Measurements from ENCODE around the gene METTL5.

The METTL5 gene

DNA sequence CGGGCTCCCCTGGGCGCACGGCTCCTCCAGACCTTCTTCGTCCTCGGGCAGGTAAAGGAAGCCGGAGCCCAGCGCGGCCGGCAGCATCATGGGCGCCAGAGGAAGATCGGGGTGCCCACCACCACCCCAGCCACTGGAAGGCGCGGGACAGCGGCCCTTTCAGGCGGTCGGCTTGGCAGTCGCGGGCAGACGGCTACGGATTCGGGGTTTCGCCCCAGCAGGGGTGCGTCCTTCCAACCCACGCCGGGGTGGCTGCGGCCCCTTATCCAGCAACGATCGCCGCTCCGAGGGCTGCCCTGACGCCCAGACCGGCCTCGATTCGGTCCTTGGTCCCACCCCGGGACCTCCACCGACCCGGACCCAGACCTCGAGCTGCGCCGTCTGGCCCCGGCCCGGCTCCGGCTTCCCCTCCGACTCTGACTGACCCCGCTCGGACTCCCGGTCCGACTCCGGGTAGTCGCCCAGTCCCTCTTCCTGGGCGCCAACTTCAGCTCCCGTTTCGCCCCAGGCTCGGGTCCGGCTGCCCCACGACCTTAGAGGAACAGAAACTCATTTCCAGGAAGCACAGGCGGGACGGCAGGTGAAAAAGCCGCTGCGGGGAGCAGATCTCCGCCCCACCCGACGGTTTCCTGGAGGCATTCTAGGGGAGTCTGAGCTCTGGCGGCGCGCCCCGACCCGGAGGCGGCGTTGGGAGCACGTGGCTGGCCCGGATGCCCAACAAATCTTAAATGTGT lies 56.3 kb downstream of the METTL5 start:
- Histone ChIP-seq H3K9me3 (ENCODE audit: low read length) (no peaks in the 10 kb centered on the region), H3K9me2 (ENCODE audit: low read depth, low read length) (no peaks in the 10 kb centered on the region), H3K4me3 (ENCODE audit: low read depth, low read length, poor library complexity, severe bottlenecking) (peak overlapping the region; percentile 47), H3K4me1 (ENCODE audit: insufficient read depth, low read length, severe bottlenecking) (peaks cover 16% of the 10 kb centered on the region), H4K20me1 (ENCODE audit: insufficient read depth, low read length) (no peaks in the 10 kb centered on the region), H3K9ac (ENCODE audit: low read length) (peak overlapping the region; percentile 12; the same call in 1 of the 2 replicates), H3F3A (ENCODE audit: insufficient read depth, low read length) (no peaks in the 10 kb centered on the region), H3K36me3 (ENCODE audit: insufficient read depth, low read length) (no peaks in the 10 kb centered on the region), H3K4me2 (ENCODE audit: low read length) (peak overlapping the region; percentile 52), H3K27me3 (ENCODE audit: insufficient read depth, low read length) (peaks cover 5% of the 10 kb centered on the region; the same call in 1 of the 2 replicates), H3K79me2 (ENCODE audit: insufficient read depth, low read length) (no peaks in the 10 kb centered on the region), H2AFZ (ENCODE audit: low read length) (no peak overlapping the region), H3K27ac (ENCODE audit: low read depth, low read length, poor library complexity, severe bottlenecking) (no peak overlapping the region)
- TF ChIP-seq, protein P1, sequence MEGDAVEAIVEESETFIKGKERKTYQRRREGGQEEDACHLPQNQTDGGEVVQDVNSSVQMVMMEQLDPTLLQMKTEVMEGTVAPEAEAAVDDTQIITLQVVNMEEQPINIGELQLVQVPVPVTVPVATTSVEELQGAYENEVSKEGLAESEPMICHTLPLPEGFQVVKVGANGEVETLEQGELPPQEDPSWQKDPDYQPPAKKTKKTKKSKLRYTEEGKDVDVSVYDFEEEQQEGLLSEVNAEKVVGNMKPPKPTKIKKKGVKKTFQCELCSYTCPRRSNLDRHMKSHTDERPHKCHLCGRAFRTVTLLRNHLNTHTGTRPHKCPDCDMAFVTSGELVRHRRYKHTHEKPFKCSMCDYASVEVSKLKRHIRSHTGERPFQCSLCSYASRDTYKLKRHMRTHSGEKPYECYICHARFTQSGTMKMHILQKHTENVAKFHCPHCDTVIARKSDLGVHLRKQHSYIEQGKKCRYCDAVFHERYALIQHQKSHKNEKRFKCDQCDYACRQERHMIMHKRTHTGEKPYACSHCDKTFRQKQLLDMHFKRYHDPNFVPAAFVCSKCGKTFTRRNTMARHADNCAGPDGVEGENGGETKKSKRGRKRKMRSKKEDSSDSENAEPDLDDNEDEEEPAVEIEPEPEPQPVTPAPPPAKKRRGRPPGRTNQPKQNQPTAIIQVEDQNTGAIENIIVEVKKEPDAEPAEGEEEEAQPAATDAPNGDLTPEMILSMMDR (IDR thresholded peaks at IDR 0.05; ENCODE audit: low read length) = no peak
- no peak for TF ChIP-seq EZH2 (IDR thresholded peaks at IDR 0.05; ENCODE audit: borderline replicate concordance, low read length)

DNA sequence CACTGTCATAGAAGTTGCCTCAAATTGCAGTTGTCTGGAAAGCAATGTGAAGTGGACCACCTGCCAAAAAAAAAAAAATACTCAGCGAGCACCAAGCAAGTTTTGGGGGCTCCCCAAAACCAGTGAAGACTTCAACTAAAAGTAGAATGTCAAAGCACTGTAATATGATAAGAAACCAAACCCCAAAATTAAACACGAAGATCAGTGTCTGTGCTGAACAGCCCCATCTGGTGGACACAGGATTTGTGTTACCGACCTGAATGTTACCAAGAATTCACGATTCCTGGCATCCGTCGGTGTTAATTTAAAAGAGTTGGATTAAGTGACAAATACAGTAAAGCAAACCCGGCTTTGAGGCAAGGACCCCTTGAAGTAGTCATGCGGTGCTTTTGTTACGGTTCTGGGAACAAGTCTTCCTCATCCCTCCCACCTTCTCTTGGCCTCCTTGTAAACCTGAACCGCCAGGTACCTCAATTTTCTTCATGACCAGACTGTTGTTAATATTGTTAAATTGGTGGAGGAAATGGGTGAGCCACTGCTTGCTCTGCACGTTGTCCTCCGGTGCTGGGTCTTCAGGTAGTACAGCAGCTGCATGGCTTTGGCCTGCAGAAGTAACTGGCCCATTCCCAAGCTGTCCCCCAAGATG lies 57.3 kb downstream of the METTL5 start:
- Histone ChIP-seq H3K4me3 (ENCODE audit: low read depth, low read length, poor library complexity, severe bottlenecking) (no peak overlapping the region), H3K36me3 (ENCODE audit: insufficient read depth, low read length) (no peaks in the 10 kb centered on the region), H3K9ac (ENCODE audit: low read length) (no peak overlapping the region), H3K27me3 (ENCODE audit: insufficient read depth, low read length) (peaks cover 5% of the 10 kb centered on the region; the same call in 1 of the 2 replicates), H3K9me3 (ENCODE audit: low read length) (no peaks in the 10 kb centered on the region), H3K4me2 (ENCODE audit: low read length) (peak overlapping the region; percentile 52; the same call in 1 of the 2 replicates), H3K9me2 (ENCODE audit: low read depth, low read length) (no peaks in the 10 kb centered on the region), H3K79me2 (ENCODE audit: insufficient read depth, low read length) (no peaks in the 10 kb centered on the region), H3F3A (ENCODE audit: insufficient read depth, low read length) (no peaks in the 10 kb centered on the region), H3K27ac (ENCODE audit: low read depth, low read length, poor library complexity, severe bottlenecking) (no peak overlapping the region), H3K4me1 (ENCODE audit: insufficient read depth, low read length, severe bottlenecking) (peaks cover 16% of the 10 kb centered on the region), H2AFZ (ENCODE audit: low read length) (no peak overlapping the region), H4K20me1 (ENCODE audit: insufficient read depth, low read length) (no peaks in the 10 kb centered on the region)
- TF ChIP-seq, protein P1 (IDR thresholded peaks at IDR 0.05; ENCODE audit: low read length) = peak; percentile 82
- no peak for TF ChIP-seq EZH2 (IDR thresholded peaks at IDR 0.05; ENCODE audit: borderline replicate concordance, low read length)

DNA sequence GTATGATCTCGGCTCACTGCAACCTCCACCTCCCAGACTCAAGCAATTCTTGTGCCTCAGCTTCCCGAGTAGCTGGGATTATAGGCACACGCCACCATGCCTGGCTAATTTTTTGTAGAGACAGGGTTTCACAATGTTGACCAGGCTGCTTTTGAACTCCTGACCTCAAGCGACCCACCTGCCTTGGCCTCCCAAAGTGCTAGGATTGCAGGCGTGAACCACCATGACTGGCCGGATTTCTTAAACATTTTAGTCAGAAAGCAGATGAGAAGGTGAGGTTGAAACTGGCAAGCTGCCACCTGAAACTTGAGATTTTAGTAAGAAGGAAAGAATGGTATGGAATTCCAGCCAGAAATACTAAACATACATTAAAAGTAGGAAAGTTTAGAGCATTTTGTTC lies 59.2 kb downstream of the METTL5 start:
- Histone ChIP-seq H3K4me3 (ENCODE audit: low read depth, low read length, poor library complexity, severe bottlenecking) (no peak overlapping the region), H3K9ac (ENCODE audit: low read length) (no peak overlapping the region), H2AFZ (ENCODE audit: low read length) (no peak overlapping the region)

More for the DNA sequence above, 59.2 kb downstream of the METTL5 start:
- Histone ChIP-seq H4K20me1 (ENCODE audit: insufficient read depth, low read length) (no peaks in the 10 kb centered on the region), H3K27ac (ENCODE audit: low read depth, low read length, poor library complexity, severe bottlenecking) (no peak overlapping the region), H3K4me2 (ENCODE audit: low read length) (no peak overlapping the region), H3K27me3 (ENCODE audit: insufficient read depth, low read length) (peaks cover 5% of the 10 kb centered on the region; the same call in 1 of the 2 replicates), H3K4me1 (ENCODE audit: insufficient read depth, low read length, severe bottlenecking) (peaks cover 16% of the 10 kb centered on the region), H3K79me2 (ENCODE audit: insufficient read depth, low read length) (no peaks in the 10 kb centered on the region), H3F3A (ENCODE audit: insufficient read depth, low read length) (no peaks in the 10 kb centered on the region), H3K36me3 (ENCODE audit: insufficient read depth, low read length) (no peaks in the 10 kb centered on the region), H3K9me3 (ENCODE audit: low read length) (no peaks in the 10 kb centered on the region), H3K9me2 (ENCODE audit: low read depth, low read length) (no peaks in the 10 kb centered on the region)
- no peak for TF ChIP-seq EZH2 (IDR thresholded peaks at IDR 0.05; ENCODE audit: borderline replicate concordance, low read length)
- TF ChIP-seq, protein P1 (IDR thresholded peaks at IDR 0.05; ENCODE audit: low read length) = no peak

Measured in OCI-LY1 (cell line).